GM18519 (cell line): ENCODE results near the gene TAF11L10.
"Not testable (repeated sequence)": the region's sequence is repeated elsewhere in the genome, so short reads cannot be mapped to it uniquely, and the experiment has no call there.

Experiments used
- ATAC-seq: cut with Tn5 transposase; IDR thresholded peaks from one replicate; pipeline ENCODE4 v1.9.1; 2021; ENCODE audit warnings: mild to moderate bottlenecking, moderate library complexity; ENCODE audit not compliant: unreplicated experiment, low FRiP score

Gene TAF11L10

GRCh38 chr5:17597728-17598127, at the start of gene TAF11L10:
Gene TAF11L10, minus strand, starts transcription at chr5:17597828.
- ATAC-seq = not testable (repeated sequence)

- ATAC-seq = no peak
Measured at GRCh38 chr5:17634160-17634559, 36.5 kb upstream of the TAF11L10 start, which contains the start of gene TAF11L14. Gene TAF11L14, plus strand, starts transcription at chr5:17634460.

- ATAC-seq = not testable (repeated sequence)
Measured at GRCh38 chr5:17631788-17632187, 34.2 kb upstream of the TAF11L10 start, which contains the start of gene TAF11L13. Gene TAF11L13, plus strand, starts transcription at chr5:17632088.

- no peak for ATAC-seq
Measured at GRCh38 chr5:17625686-17626085, 28.1 kb upstream of the TAF11L10 start.

GRCh38 chr5:17620627-17621026, 23.0 kb upstream of the TAF11L10 start:
- no peak for ATAC-seq

- ATAC-seq = no peak
Measured at GRCh38 chr5:17619354-17619753, 21.7 kb upstream of the TAF11L10 start.

GRCh38 chr5:17614872-17615605, 17.4 kb upstream of the TAF11L10 start:
- no peak for ATAC-seq

GRCh38 chr5:17610092-17610491, 12.5 kb upstream of the TAF11L10 start, which contains the start of gene TAF11L12:
Gene TAF11L12, plus strand, starts transcription at chr5:17610392.
- not testable (repeated sequence) for ATAC-seq

- not testable (repeated sequence) for ATAC-seq
Measured at GRCh38 chr5:17607461-17607860, 9.8 kb upstream of the TAF11L10 start.

- no peak for ATAC-seq
Measured at GRCh38 chr5:17604951-17605350, 7.3 kb upstream of the TAF11L10 start.

- not testable (repeated sequence) for ATAC-seq
Measured at GRCh38 chr5:17603880-17604279, 6.3 kb upstream of the TAF11L10 start, which contains the start of gene TAF11L11. Gene TAF11L11, plus strand, starts transcription at chr5:17604183.

GRCh38 chr5:17594255-17594654, 3.4 kb downstream of the TAF11L10 start, which contains the start of gene TAF11L9:
Gene TAF11L9, minus strand, starts transcription at chr5:17594394.
- not testable (repeated sequence) for ATAC-seq

GRCh38 chr5:17590860-17591259, 6.8 kb downstream of the TAF11L10 start, which contains the start of gene TAF11L8:
Gene TAF11L8, minus strand, starts transcription at chr5:17590960.
- ATAC-seq = not testable (repeated sequence)

GRCh38 chr5:17585658-17586057, 12.0 kb downstream of the TAF11L10 start, which contains the start of gene TAF11L7:
Gene TAF11L7, minus strand, starts transcription at chr5:17585758.
- not testable (repeated sequence) for ATAC-seq
